HEK293T (cell line): ENCODE results near the gene OR10AD1.

Experiments
- ARNT ChIP-seq: fragments of 450-650 bp; IDR thresholded peaks from 2 replicates; pipeline ENCODE4 v1.6.1; 2017; ENCODE audit warnings: mild to moderate bottlenecking
- BHLHE40 ChIP-seq: fragments of 450-650 bp; IDR thresholded peaks from 2 replicates; pipeline ENCODE4 v1.6.1; 2016; ENCODE audit warnings: mild to moderate bottlenecking, moderate library complexity, borderline replicate concordance
- ELF4 ChIP-seq: fragments of 450-650 bp; IDR thresholded peaks from 2 replicates; pipeline ENCODE4 v1.6.1; 2017; ENCODE audit warnings: antibody characterized with exemption
- FOXK2 ChIP-seq: fragments of 450-650 bp; IDR thresholded peaks from 2 replicates; pipeline ENCODE4 v1.6.1; 2016; ENCODE audit warnings: mild to moderate bottlenecking
- FOXM1 ChIP-seq: fragments of 450-650 bp; IDR thresholded peaks from 2 replicates; pipeline ENCODE4 v1.6.1; 2017; ENCODE audit warnings: mild to moderate bottlenecking, borderline replicate concordance
- HDGF ChIP-seq: fragments of 450-650 bp; IDR thresholded peaks from 2 replicates; pipeline ENCODE4 v1.6.1; 2017; ENCODE audit warnings: antibody characterized with exemption, borderline replicate concordance
- PKNOX1 ChIP-seq: fragments of 450-650 bp; IDR thresholded peaks from 2 replicates; pipeline ENCODE4 v1.6.1; 2016
- SP1 ChIP-seq: fragments of 450-650 bp; IDR thresholded peaks from 2 replicates; pipeline ENCODE4 v1.6.1; 2017
- TARDBP ChIP-seq: fragments of 450-650 bp; IDR thresholded peaks from 2 replicates; pipeline ENCODE4 v1.6.1; 2016

- TF ChIP-seq SP1 (no peak), TARDBP (no peak), HDGF (no peak), BHLHE40 (no peak), PKNOX1 (no peak), FOXK2 (no peak), ARNT (no peak), FOXM1 (no peak), ELF4 (no peak)
Observed at GRCh38 chr12:48202766-48203165, 326 bp downstream of the OR10AD1 start.
